OCI-LY1 (cell line): ENCODE measurements around the gene ST3GAL3.
A peak's percentile ranks its signal among the peaks of the same experiment; 100 is the strongest.

Experiments
- H2AFZ ChIP-seq: fragments of 200-600 bp; sonication (generic), shearing (Covaris generic); 2 replicates; pipeline ENCODE4 v1.6.0; 2014; ENCODE audit warnings: antibody characterized with exemption, mild to moderate bottlenecking, low read length
- H3F3A ChIP-seq: fragments of 200-600 bp; sonication (generic), shearing (Covaris generic); 2 replicates; pipeline ENCODE4 v1.6.0; 2014; ENCODE audit warnings: mild to moderate bottlenecking, antibody characterized with exemption, low read length, moderate library complexity; ENCODE audit not compliant: insufficient read depth
- H3K27ac ChIP-seq: fragments of 200-600 bp; sonication (generic); 2 replicates; pipeline ENCODE4 v1.5.1; 2014; ENCODE audit warnings: low read length, mixed run types, mild to moderate bottlenecking, low read depth; ENCODE audit not compliant: poor library complexity, severe bottlenecking
- H3K27me3 ChIP-seq: fragments of 200-600 bp; sonication (generic); 2 replicates; pipeline ENCODE4 v1.6.0; 2014; ENCODE audit warnings: antibody characterized with exemption, mild to moderate bottlenecking, low read length, moderate library complexity; ENCODE audit not compliant: insufficient read depth
- H3K36me3 ChIP-seq: fragments of 200-600 bp; sonication (generic); 2 replicates; pipeline ENCODE4 v1.6.1; 2014; ENCODE audit warnings: mild to moderate bottlenecking, antibody characterized with exemption, low read length, moderate library complexity, mixed read lengths; ENCODE audit not compliant: insufficient read depth
- H3K4me1 ChIP-seq: fragments of 200-600 bp; sonication (generic); 2 replicates; pipeline ENCODE4 v1.5.1; 2014; ENCODE audit warnings: mild to moderate bottlenecking, low read length, moderate library complexity; ENCODE audit not compliant: insufficient read depth, severe bottlenecking
- H3K4me2 ChIP-seq: fragments of 200-600 bp; sonication (generic), shearing (Covaris generic); 2 replicates; pipeline ENCODE4 v1.6.1; 2014; ENCODE audit warnings: low read length
- H3K4me3 ChIP-seq: fragments of 200-600 bp; sonication (generic); 2 replicates; pipeline ENCODE4 v1.5.1; 2014; ENCODE audit warnings: low read length, low read depth, mild to moderate bottlenecking, mixed read lengths; ENCODE audit not compliant: poor library complexity, severe bottlenecking
- H3K79me2 ChIP-seq: fragments of 200-600 bp; shearing (Covaris generic); 2 replicates; pipeline ENCODE4 v1.6.1; 2016; ENCODE audit warnings: mixed run types, low read length, mixed read lengths; ENCODE audit not compliant: insufficient read depth
- H3K9ac ChIP-seq: fragments of 200-600 bp; sonication (generic), shearing (Covaris generic); 2 replicates; pipeline ENCODE4 v1.6.1; 2014; ENCODE audit warnings: mild to moderate bottlenecking, low read length, mixed read lengths
- H3K9me2 ChIP-seq: fragments of 200-600 bp; sonication (generic), shearing (Covaris generic); 2 replicates; pipeline ENCODE4 v1.6.1; 2014; ENCODE audit warnings: low read depth, mild to moderate bottlenecking, low read length, mixed read lengths
- H3K9me3 ChIP-seq: fragments of 200-600 bp; shearing (Covaris generic); 2 replicates; pipeline ENCODE4 v1.6.1; 2014; ENCODE audit warnings: low read length, mixed read lengths
- H4K20me1 ChIP-seq: fragments of 200-600 bp; sonication (generic), shearing (Covaris generic); 2 replicates; pipeline ENCODE4 v1.6.0; 2016; ENCODE audit warnings: mild to moderate bottlenecking, low read length; ENCODE audit not compliant: insufficient read depth
- EZH2 ChIP-seq: fragments of 200-600 bp; sonication (generic), shearing (Covaris generic); IDR thresholded peaks from 2 replicates; pipeline ENCODE4 v1.8.0; 2017; ENCODE audit warnings: borderline replicate concordance, mixed run types, mild to moderate bottlenecking, antibody characterized with exemption, low read length, moderate library complexity, mixed read lengths
- TF ChIP-seq, protein P1 (sequence below): fragments of 200-600 bp; sonication (generic), shearing (Covaris generic); IDR thresholded peaks from 2 replicates; pipeline ENCODE4 v1.5.1; 2017; ENCODE audit warnings: mild to moderate bottlenecking, antibody characterized with exemption, low read length, moderate library complexity, mixed read lengths

Gene ST3GAL3

DNA sequence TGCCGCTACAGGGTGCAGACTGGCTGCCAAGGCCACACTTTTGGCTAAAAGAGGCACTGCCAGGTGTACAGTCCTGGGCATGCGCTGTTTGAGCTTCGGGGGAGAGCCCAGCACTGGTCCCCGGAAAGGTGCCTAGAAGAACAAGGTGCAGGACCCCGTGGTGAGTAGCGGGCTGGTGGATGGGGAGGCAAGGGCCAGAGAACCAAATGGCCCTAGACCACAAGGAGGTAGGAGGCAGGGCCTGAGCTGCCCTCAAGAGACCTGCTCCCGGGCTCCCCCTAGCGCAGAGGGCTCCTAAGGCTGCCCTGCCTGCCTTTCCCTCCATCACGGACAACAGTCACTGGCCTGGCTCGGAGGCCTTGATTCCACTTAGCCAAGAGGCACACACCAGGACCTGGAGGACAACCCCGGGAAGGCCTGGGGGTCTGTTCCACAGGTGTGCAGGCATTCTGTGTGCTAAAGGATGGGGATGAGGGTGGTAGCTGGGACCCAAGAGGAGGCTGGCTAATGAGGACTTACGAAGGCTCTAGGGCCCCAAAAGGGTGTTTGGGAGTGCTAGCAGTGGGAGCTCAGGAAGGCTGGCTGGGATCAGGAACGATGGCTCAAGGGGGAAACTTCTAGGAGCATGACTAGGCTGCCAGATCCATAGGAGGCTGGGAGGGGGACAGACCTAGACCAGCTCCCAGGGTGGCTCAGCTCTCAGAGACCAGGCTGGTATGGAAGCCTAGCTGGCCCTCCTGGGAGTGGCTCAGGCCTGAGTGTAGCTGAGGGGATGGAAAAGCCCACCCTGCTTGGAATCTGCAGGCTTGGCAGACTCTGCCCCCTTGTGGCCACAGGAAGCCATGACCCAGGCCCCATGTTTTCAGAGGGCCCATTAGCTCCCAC, 227.0 kb downstream of the ST3GAL3 start:
- H3K27ac ChIP-seq = peak overlapping the region; percentile 44
- H3F3A ChIP-seq = no peaks in the 10 kb centered on the region
- H3K4me3 ChIP-seq = peak overlapping the region; percentile 48
- H3K9me2 ChIP-seq = no peaks in the 10 kb centered on the region
- H3K9ac ChIP-seq = peak overlapping the region; percentile 54
- H3K4me1 ChIP-seq = peaks cover 35% of the 10 kb centered on the region
- H3K27me3 ChIP-seq = no peaks in the 10 kb centered on the region
- no peak for TF ChIP-seq EZH2
- TF ChIP-seq, protein P1, sequence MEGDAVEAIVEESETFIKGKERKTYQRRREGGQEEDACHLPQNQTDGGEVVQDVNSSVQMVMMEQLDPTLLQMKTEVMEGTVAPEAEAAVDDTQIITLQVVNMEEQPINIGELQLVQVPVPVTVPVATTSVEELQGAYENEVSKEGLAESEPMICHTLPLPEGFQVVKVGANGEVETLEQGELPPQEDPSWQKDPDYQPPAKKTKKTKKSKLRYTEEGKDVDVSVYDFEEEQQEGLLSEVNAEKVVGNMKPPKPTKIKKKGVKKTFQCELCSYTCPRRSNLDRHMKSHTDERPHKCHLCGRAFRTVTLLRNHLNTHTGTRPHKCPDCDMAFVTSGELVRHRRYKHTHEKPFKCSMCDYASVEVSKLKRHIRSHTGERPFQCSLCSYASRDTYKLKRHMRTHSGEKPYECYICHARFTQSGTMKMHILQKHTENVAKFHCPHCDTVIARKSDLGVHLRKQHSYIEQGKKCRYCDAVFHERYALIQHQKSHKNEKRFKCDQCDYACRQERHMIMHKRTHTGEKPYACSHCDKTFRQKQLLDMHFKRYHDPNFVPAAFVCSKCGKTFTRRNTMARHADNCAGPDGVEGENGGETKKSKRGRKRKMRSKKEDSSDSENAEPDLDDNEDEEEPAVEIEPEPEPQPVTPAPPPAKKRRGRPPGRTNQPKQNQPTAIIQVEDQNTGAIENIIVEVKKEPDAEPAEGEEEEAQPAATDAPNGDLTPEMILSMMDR = peak; percentile 73
- H3K4me2 ChIP-seq = peak overlapping the region; percentile 67
- no peaks in the 10 kb centered on the region for H3K79me2 ChIP-seq
- H3K9me3 ChIP-seq = no peaks in the 10 kb centered on the region
- H4K20me1 ChIP-seq = no peaks in the 10 kb centered on the region
- peaks cover 3% of the 10 kb centered on the region; the same call in 1 of the 2 replicates for H3K36me3 ChIP-seq
- H2AFZ ChIP-seq = no peak overlapping the region

DNA sequence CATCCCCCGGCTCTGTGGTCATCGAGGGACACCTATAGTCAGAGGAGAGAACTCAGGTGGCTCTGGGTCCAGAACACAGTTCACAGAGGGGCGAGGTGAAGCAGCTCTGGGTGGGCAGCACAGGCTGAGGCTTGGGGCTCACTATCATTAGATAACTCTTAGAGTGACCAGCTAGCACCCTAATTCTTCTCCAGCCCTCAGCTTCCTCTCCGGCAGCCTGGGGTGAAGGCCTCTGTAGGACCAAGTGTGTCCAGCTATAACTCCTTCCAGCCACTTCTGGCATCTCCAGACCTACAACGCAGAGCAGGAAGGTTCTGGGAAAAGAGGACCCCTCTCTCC, 227.6 kb downstream of the ST3GAL3 start:
- no peak for TF ChIP-seq EZH2
- TF ChIP-seq, protein P1 = no peak
- H3K4me2 ChIP-seq = no peak overlapping the region; the same call in 1 of the 2 replicates
- no peaks in the 10 kb centered on the region for H3K9me3 ChIP-seq
- H3K79me2 ChIP-seq = no peaks in the 10 kb centered on the region
- H3K27me3 ChIP-seq = no peaks in the 10 kb centered on the region
- no peaks in the 10 kb centered on the region for H3K9me2 ChIP-seq
- peaks cover 3% of the 10 kb centered on the region; the same call in 1 of the 2 replicates for H3K36me3 ChIP-seq
- H3F3A ChIP-seq = no peaks in the 10 kb centered on the region
- no peak overlapping the region for H3K4me3 ChIP-seq
- H4K20me1 ChIP-seq = no peaks in the 10 kb centered on the region
- H2AFZ ChIP-seq = no peak overlapping the region
- no peak overlapping the region for H3K27ac ChIP-seq
- no peak overlapping the region for H3K9ac ChIP-seq
- H3K4me1 ChIP-seq = peaks cover 35% of the 10 kb centered on the region

GRCh38 chr1:43935711-43936427, 228.5 kb downstream of the ST3GAL3 start:
- Histone ChIP-seq H3K4me1 (peaks cover 35% of the 10 kb centered on the region), H4K20me1 (no peaks in the 10 kb centered on the region), H3K4me2 (peak overlapping the region; percentile 58), H3K27ac (no peak overlapping the region), H3F3A (no peaks in the 10 kb centered on the region), H3K4me3 (peak overlapping the region; percentile 42), H3K9me2 (no peaks in the 10 kb centered on the region), H3K9ac (no peak overlapping the region; the same call in 1 of the 2 replicates), H3K9me3 (no peaks in the 10 kb centered on the region), H3K36me3 (no peaks in the 10 kb centered on the region; the same call in 1 of the 2 replicates), H2AFZ (no peak overlapping the region), H3K27me3 (no peaks in the 10 kb centered on the region), H3K79me2 (no peaks in the 10 kb centered on the region)
- TF ChIP-seq, protein P1 = no peak
